Measurements from ENCODE around the gene PPP3R2. TPM values are rescaled to one million over a fixed set of nuclear protein-coding genes. Genes with fewer than 3 reads are reported as not detected.
A peak's percentile ranks its signal among the peaks of the same experiment; 100 is the strongest.
"Not testable (repeated sequence)": the region's sequence is repeated elsewhere in the genome, so short reads cannot be mapped to it uniquely, and the experiment has no call there.

PPP3R2 gene
- total and polyA plus RNA-seq, 5 donors = not detected

GRCh38 chr9:101625876-101626275 is 31.1 kb upstream of the PPP3R2 start:
- H3K9me3 ChIP-seq (ENCODE audit: control insufficient read depth, low read length) = no peaks in the 10 kb centered on the region
- H3K27me3 ChIP-seq (ENCODE audit: control insufficient read depth, insufficient read depth) = no peaks in the 10 kb centered on the region
- ATAC-seq (no peak), DNase-seq (no peak)
- no peaks in the 10 kb centered on the region for H3K4me1 ChIP-seq (ENCODE audit: control insufficient read depth, insufficient read depth, low read length)
- no peak overlapping the region for H3K27ac ChIP-seq (ENCODE audit: low read length)
- intact Hi-C loops (cut with DNase I) = no loop called here
- H3K4me3 ChIP-seq (ENCODE audit: low read length) = no peak overlapping the region
- 71% methylated on average over 2 of the region's 2 CpGs for WGBS

GRCh38 chr9:101620452-101620851 is 25.7 kb upstream of the PPP3R2 start:
- 91% methylated on average over 1 of the region's 1 CpG for WGBS
- intact Hi-C loops (cut with DNase I) = no loop called here
- no peaks in the 10 kb centered on the region for H3K27me3 ChIP-seq (ENCODE audit: control insufficient read depth, insufficient read depth)

GRCh38 chr9:101618698-101619097 is 23.9 kb upstream of the PPP3R2 start:
- no peaks in the 10 kb centered on the region for H3K9me3 ChIP-seq (ENCODE audit: control insufficient read depth, low read length)
- intact Hi-C loops (cut with DNase I) = no loop called here
- no peaks in the 10 kb centered on the region for H3K27me3 ChIP-seq (ENCODE audit: control insufficient read depth, insufficient read depth)
- ATAC-seq = no peak
- no peak for DNase-seq
- H3K4me3 ChIP-seq (ENCODE audit: low read length) = no peak overlapping the region
- H3K27ac ChIP-seq (ENCODE audit: low read length) = no peak overlapping the region
- no peaks in the 10 kb centered on the region for H3K4me1 ChIP-seq (ENCODE audit: control insufficient read depth, insufficient read depth, low read length)

More at GRCh38 chr9:101620452-101620851, 25.7 kb upstream of the PPP3R2 start:
- no peaks in the 10 kb centered on the region for H3K9me3 ChIP-seq (ENCODE audit: control insufficient read depth, low read length)
- ATAC-seq (no peak), DNase-seq (no peak)
- H3K27ac ChIP-seq (ENCODE audit: low read length) = no peak overlapping the region
- H3K4me1 ChIP-seq (ENCODE audit: control insufficient read depth, insufficient read depth, low read length) = no peaks in the 10 kb centered on the region
- H3K4me3 ChIP-seq (ENCODE audit: low read length) = no peak overlapping the region

- no peak overlapping the region for H3K4me3 ChIP-seq (ENCODE audit: low read length)
- H3K27me3 ChIP-seq (ENCODE audit: control insufficient read depth, insufficient read depth) = no peaks in the 10 kb centered on the region
- H3K4me1 ChIP-seq (ENCODE audit: control insufficient read depth, insufficient read depth, low read length) = no peaks in the 10 kb centered on the region
- intact Hi-C loops (cut with DNase I) = loop anchor here in 1 of 4 donors (10.0 kb wide), 1 partner anchor 119 kb away; no protein-coding TSS in a partner anchor
- no peak for DNase-seq
- no peak for ATAC-seq
- 87% methylated on average over 3 of the region's 3 CpGs for WGBS
- H3K27ac ChIP-seq (ENCODE audit: low read length) = no peak overlapping the region
- no peaks in the 10 kb centered on the region for H3K9me3 ChIP-seq (ENCODE audit: control insufficient read depth, low read length)
These were observed 10.8 kb upstream of the PPP3R2 start for GRCh38 chr9:101605547-101605946.

GRCh38 chr9:101604296-101604695 is 9.5 kb upstream of the PPP3R2 start:
- ATAC-seq (no peak), DNase-seq (no peak)
- WGBS = 68% methylated on average over 2 of the region's 2 CpGs
- H3K4me1 ChIP-seq (ENCODE audit: control insufficient read depth, insufficient read depth, low read length) = no peaks in the 10 kb centered on the region
- no peaks in the 10 kb centered on the region for H3K9me3 ChIP-seq (ENCODE audit: control insufficient read depth, low read length)
- H3K27me3 ChIP-seq (ENCODE audit: control insufficient read depth, insufficient read depth) = no peaks in the 10 kb centered on the region
- no peak overlapping the region for H3K4me3 ChIP-seq (ENCODE audit: low read length)
- intact Hi-C loops (cut with DNase I) = loop anchor here in 2 of 4 donors (5.0 to 10.0 kb wide), 2 partner anchors 121 to 123 kb away; no protein-coding TSS in a partner anchor
- H3K27ac ChIP-seq (ENCODE audit: low read length) = no peak overlapping the region

- Histone ChIP-seq H3K4me3 (ENCODE audit: low read length) (no peak overlapping the region), H3K27me3 (ENCODE audit: control insufficient read depth, insufficient read depth) (no peaks in the 10 kb centered on the region), H3K9me3 (ENCODE audit: control insufficient read depth, low read length) (no peaks in the 10 kb centered on the region), H3K27ac (ENCODE audit: low read length) (no peak overlapping the region), H3K4me1 (ENCODE audit: control insufficient read depth, insufficient read depth, low read length) (no peaks in the 10 kb centered on the region)
- WGBS = 16% methylated on average over 11 of the region's 11 CpGs
- DNase-seq = no peak
- ATAC-seq = peak; percentile 34 to 45
- intact Hi-C loops (cut with DNase I) = loop anchor here in 2 of 4 donors (5.0 to 10.0 kb wide), 2 partner anchors 123 to 125 kb away; no protein-coding TSS in a partner anchor
These were observed 7.4 kb upstream of the PPP3R2 start for GRCh38 chr9:101601904-101602765.

- DNase-seq (no peak), ATAC-seq (no peak)
- intact Hi-C loops (cut with DNase I) = no loop called here
- Histone ChIP-seq H3K9me3 (ENCODE audit: control insufficient read depth, low read length) (no peaks in the 10 kb centered on the region), H3K27me3 (ENCODE audit: control insufficient read depth, insufficient read depth) (no peaks in the 10 kb centered on the region), H3K4me1 (ENCODE audit: control insufficient read depth, insufficient read depth, low read length) (no peaks in the 10 kb centered on the region), H3K4me3 (ENCODE audit: low read length) (no peak overlapping the region), H3K27ac (ENCODE audit: low read length) (no peak overlapping the region)
- WGBS = 72% methylated on average over 2 of the region's 2 CpGs
These were observed 1.4 kb downstream of the PPP3R2 start for GRCh38 chr9:101593345-101593744.

GRCh38 chr9:101592788-101593187 is 2.0 kb downstream of the PPP3R2 start:
- ATAC-seq (no peak), DNase-seq (no peak)
- Histone ChIP-seq H3K4me1 (ENCODE audit: control insufficient read depth, insufficient read depth, low read length) (no peaks in the 10 kb centered on the region), H3K9me3 (ENCODE audit: control insufficient read depth, low read length) (no peaks in the 10 kb centered on the region), H3K27me3 (ENCODE audit: control insufficient read depth, insufficient read depth) (no peaks in the 10 kb centered on the region), H3K4me3 (ENCODE audit: low read length) (no peak overlapping the region), H3K27ac (ENCODE audit: low read length) (no peak overlapping the region)
- intact Hi-C loops (cut with DNase I) = no loop called here

GRCh38 chr9:101591787-101592446 is 2.9 kb downstream of the PPP3R2 start:
- H3K4me1 ChIP-seq (ENCODE audit: control insufficient read depth, insufficient read depth, low read length) = no peaks in the 10 kb centered on the region
- no peaks in the 10 kb centered on the region for H3K27me3 ChIP-seq (ENCODE audit: control insufficient read depth, insufficient read depth)
- H3K9me3 ChIP-seq (ENCODE audit: control insufficient read depth, low read length) = no peaks in the 10 kb centered on the region
- DNase-seq (no peak), ATAC-seq (no peak)
- intact Hi-C loops (cut with DNase I) = no loop called here
- H3K4me3 ChIP-seq (ENCODE audit: low read length) = no peak overlapping the region
- H3K27ac ChIP-seq (ENCODE audit: low read length) = no peak overlapping the region

- H3K27me3 ChIP-seq (ENCODE audit: control insufficient read depth, insufficient read depth) = no peaks in the 10 kb centered on the region
- ATAC-seq (no peak), DNase-seq (no peak)
- intact Hi-C loops (cut with DNase I) = no loop called here
- no peak overlapping the region for H3K27ac ChIP-seq (ENCODE audit: low read length)
- WGBS = 87% methylated on average over 3 of the region's 3 CpGs
- H3K9me3 ChIP-seq (ENCODE audit: control insufficient read depth, low read length) = no peaks in the 10 kb centered on the region
- no peaks in the 10 kb centered on the region for H3K4me1 ChIP-seq (ENCODE audit: control insufficient read depth, insufficient read depth, low read length)
- no peak overlapping the region for H3K4me3 ChIP-seq (ENCODE audit: low read length)
These were observed 3.9 kb downstream of the PPP3R2 start for GRCh38 chr9:101590901-101591300.

GRCh38 chr9:101590074-101590473 is 4.7 kb downstream of the PPP3R2 start:
- 86% methylated on average over 6 of the region's 6 CpGs for WGBS
- H3K9me3 ChIP-seq (ENCODE audit: control insufficient read depth, low read length); intact Hi-C loops (cut with DNase I); H3K27me3 ChIP-seq (ENCODE audit: control insufficient read depth, insufficient read depth); H3K27ac ChIP-seq (ENCODE audit: low read length); ATAC-seq; DNase-seq; H3K4me1 ChIP-seq (ENCODE audit: control insufficient read depth, insufficient read depth, low read length); H3K4me3 ChIP-seq (ENCODE audit: low read length): not testable (repeated sequence)
